NCI-H2029 treated with DMSO at 0.1 percent for 48 hours (cell line): ENCODE data around the gene GTPBP1.

Source experiments
- DNase-seq: peaks from one replicate; lab custom pipeline; 2025; lab: John Stamatoyannopoulos, UW

GTPBP1 gene

DNA sequence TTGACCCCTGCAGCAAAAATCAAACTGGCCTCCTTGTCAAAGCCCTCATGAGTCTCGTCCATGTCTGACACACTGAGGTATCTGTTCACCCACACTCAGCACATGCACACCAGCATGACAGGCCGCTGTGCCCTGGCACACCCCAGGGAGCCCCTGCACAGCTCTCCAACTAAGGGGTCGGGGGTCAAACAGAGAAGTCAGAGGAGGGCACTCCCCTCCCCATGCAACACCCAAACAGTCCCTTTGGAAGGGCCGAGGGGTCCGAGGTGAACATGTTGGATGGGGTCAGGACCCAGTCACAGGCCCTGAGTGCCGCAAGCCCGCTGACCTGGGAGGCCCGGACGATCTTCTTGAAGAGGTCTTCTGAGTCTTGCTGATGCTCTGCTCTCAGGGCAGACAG is 35.4 kb downstream of the GTPBP1 start:
- no peak for DNase-seq

GRCh38 chr22:38741576-38741975 is 35.8 kb downstream of the GTPBP1 start:
- DNase-seq, result no peak

DNA sequence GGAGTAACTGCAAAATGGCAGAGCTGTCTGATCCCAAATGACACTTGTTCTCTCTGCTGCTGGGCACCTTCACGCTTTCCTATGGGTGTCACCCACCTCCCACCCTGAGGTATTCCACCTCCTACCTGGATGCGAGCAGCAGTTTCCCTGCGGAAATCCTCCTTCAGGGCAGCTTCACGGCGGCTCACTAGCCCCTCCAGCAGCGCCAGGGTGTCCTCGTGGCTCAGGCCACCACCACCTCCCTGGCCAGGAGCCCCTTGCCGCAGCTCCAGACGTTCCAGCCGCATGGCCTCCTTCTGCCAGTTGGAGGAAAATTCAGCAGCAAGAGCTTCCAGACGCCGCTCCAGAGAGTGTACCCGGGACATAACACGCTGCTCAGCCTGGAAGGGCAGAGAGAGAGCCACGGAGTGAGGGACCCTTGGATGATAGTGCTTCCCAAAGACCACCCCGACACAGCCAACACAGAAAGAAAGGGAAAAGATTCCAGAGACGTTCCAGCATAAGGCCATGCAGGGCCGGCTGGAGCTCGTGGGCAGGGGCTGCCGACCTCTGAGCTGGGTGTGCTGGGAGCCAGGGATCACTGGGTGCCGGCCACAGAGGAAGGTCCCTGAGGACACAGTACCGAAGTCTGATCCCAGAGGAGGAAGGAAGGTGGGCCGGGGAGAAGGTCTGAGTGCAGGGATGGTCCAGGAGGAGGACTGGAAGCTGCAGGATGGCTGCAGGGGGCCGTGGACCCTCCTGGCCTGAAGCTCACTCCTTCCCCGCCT is 36.6 kb downstream of the GTPBP1 start:
- no peak for DNase-seq

DNA sequence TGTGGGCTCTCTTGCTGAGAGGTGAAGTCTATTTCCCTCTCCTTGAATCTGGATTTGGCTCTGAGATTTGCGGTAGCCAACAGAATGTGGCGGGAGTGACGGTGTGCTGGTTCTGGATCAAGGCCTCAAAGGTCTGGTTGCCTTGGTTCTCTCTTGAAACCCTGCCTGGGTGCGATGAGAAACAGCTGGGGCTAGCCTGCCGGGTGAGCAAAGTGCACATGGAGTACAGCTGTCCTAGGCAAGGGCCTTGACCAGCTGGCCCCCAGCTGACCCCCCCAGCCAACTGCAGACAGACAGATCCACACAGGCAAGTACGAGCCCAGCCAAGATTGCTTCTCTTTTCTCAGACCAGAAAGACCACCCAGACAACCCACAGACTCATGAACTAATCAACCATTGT is 39.2 kb downstream of the GTPBP1 start:
- DNase-seq, result no peak

DNA sequence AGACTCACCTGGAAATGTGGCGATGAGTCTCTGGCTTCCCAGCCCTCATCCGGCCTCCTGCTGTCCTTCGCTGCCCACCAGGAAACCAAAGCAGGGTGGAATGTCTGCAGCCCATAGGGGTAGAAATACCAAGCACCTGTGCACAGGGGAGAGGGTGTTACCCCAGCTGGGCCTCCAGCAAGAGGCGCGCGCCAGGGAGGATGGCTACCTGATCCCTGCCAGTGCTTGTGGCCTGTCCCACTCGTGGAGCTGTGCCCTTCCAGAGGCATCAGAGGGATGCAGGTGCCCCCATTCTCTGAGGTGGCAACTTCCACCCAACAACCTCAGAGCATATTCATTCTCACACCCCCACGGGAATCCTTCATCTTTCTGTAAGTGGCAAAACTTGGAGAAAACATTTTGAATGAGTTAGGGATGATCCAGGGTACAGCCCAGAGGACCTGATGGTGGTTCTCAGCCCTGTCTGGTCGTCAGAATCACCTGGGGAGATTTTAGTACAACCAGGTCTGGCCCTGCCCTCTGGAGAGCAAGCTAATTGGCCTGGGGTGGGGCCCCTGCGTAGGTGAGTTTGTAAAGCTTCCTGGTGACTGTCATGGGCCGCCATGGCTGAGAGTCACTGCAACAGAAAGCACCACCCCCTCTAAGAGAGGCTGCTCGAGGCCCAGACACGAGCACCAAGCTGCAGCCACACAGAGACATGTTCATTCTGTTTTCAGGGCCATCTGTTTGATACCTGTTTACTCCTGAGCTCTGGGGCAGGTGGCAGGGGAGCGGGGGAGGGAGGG is 40.1 kb downstream of the GTPBP1 start:
- DNase-seq, result no peak

DNA sequence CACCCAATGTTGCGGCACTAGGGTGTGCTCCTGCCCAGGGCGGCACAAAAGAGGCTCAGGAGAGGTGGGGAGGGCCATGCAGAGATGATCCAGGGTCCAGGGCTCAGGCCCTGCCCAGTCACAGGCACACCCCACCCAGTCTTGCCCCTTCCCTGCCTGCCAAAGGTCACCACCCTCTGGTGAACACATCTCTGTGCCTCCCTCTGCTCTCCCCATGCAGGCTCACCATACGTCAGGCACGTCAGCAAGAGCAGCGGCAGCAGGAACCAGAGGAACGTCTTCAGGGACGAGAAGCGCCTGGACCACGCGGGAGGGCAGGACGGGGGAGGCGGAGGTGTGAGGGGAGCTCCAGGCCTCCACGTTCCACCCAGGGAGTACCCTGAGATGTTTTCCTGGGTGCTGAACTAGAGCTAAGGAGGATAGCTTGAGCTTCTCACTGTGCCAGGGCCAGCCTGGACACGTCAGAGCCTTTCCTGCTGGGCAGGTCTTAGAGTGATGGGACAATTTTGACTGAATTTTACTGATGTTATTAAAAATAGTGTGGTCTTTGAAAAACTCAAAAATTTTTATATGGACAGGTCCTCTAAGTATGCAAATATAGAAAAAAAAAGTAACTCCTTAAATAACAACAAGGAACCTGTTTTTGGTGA is 42.9 kb downstream of the GTPBP1 start:
- no peak for DNase-seq

GRCh38 chr22:38750104-38750503 is 44.4 kb downstream of the GTPBP1 start:
- no peak for DNase-seq

GRCh38 chr22:38750638-38751037 is 44.9 kb downstream of the GTPBP1 start:
- no peak for DNase-seq

DNA sequence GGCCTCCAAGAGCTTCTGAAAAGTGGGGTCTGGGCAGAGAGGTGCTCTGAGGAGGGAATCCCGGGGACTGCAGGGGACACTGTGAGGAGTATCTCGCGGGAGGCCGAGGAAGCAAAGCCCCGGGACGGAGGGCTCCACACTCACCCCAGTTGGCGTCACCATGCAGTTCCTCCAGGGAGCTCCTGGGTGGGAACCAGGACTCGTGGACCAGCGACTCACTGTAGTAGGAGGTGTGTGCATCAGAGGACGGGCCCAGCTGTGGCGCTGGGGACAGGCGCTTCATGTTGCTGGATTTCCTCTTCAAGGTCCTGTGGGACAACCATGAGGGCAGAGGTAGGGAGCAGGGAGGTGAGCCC is 45.3 kb downstream of the GTPBP1 start:
- DNase-seq, result no peak

DNA sequence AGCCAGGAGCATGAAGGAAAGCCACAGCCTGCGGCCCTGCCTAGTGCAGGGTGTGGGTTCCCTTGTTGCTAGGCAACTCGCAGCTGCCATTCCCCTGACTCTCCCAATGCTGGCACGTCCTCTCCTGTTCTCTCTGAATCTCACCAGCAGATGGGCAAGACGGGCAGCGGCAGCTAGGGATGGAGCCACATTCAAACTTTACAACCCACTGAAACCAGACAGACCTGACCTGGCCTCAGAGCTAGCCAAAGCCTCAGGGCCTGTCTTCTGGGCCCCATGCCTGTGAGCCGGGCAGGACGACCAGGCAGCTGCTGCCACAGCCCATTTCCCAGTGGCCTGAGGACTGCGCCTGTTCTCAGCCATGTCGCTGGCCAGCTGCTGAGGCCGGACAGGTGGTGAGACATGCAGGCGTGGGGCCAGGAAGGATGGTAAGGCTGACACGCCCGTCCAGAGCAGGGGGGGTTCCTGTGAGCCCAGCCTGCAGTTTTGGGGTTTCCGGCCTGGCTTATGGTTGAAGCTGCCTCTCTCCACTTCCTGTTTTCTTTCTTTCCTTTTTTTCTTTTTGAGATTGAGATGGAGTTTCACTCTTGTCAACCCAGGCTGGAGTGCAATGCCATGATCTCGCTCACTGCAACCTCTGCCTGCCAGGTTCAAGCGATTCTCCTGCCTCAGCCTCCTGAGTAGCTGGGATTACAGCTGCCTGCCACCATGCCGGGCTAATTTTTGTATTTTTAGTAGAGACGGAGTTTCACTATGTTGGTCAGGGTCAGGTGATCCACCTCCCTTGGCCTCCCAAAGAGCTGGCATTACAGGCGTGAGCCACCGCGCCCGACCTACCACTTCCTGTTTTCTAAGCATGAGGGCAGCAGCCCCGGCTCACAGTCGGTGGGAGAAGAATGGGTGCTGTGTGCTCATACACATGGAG is 45.9 kb downstream of the GTPBP1 start:
- no peak for DNase-seq

GRCh38 chr22:38753948-38754750 is 48.4 kb downstream of the GTPBP1 start:
- DNase-seq, result peak; percentile 82

DNA sequence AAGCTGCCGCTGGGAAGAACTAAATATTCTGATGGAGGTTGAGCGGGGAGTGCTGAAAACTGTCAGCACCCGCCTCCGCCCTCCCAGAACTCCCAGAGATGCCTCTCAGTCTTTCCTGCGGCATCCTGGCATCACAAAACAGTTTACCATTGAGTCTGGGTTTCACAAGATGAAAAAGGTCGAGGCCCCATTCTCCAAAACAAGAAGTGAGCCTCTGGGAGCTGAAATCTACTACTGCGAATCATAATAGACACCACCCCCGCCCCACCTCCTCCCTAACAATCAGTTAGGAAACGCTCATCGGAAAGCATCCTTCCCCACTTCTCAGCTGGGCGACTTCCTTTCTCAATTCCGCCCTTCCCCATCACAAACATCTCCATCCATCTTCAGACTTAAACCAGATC is 49.0 kb downstream of the GTPBP1 start:
- no peak for DNase-seq

DNA sequence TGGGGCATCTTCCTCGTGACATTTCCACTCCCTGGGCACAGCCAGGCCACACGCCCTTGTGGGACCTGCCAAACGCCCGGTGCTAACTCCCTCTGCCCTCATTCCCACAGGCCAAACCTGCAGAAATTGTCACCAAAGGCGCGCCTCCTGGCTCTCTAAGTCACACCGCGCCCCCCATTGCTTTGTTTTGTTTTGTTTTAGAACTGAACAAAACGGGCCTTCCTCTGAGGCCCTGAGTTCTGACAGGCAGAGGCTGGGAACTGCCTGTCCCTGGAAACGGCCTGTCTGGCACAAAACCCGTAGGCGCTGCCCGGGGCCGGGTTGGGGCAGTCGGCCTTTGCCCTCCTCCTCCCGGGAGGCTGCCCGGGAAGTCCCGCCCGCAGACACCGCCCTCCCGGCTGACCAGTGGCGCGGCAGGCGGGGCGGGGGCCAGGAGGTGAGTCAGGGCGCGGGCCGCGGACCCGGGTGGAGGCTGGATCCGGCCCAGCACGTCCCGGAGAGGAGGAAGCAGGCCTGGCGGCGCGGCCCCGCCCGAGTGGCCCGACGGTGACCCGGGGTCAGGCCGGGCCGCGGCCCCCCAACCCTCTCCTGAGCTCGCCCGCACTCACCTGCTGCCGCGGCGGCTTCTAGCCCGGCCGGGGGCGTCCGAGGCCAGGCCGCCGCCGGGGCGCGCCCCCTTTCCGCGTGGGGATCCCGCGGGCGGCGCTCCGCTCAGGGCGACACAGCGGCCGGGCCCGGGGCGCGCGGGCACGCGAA is 49.6 kb downstream of the GTPBP1 start:
- peak; percentile 16 for DNase-seq

DNA sequence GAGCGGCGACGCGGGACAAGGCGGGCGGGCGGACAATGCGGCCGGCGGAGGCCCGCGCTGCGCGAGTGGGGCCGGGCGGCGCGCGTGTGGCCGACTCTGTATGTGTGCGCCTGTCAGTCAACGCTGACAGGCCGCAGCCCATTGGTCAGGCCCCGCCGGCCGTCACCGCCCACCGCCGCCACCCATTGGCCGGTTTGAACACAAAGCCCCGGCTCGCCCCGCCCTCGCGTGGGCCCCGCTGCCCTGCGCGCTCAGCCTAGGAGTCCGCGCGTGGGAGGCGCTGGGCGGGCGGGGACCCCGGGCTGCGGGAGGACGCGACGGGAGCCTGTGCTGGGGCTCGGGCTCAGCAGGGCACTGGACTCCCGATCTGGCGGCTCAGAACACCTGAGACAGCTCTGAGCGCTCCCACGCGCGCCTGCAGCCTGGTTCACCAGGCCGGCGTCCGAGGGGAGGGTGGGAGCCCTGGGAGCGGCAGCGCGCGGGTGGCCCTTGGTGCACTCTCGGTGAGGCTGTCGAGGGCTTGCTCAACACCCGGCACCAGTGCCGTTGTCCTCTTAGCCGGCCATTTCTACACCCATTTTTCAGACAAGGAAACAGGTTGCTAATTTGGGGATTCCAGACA is 50.3 kb downstream of the GTPBP1 start, which contains the start of gene SUN2:
TSS of gene SUN2 (minus strand) at position 88 of the 622 bp plus-strand sequence. CDS start 3,370 bp downstream, outside the sequence.
- peak; percentile 31 for DNase-seq

GRCh38 chr22:38756711-38757463 is 51.1 kb downstream of the GTPBP1 start:
- no peak for DNase-seq

GRCh38 chr22:38757464-38757757 is 51.7 kb downstream of the GTPBP1 start:
- DNase-seq, result no peak

DNA sequence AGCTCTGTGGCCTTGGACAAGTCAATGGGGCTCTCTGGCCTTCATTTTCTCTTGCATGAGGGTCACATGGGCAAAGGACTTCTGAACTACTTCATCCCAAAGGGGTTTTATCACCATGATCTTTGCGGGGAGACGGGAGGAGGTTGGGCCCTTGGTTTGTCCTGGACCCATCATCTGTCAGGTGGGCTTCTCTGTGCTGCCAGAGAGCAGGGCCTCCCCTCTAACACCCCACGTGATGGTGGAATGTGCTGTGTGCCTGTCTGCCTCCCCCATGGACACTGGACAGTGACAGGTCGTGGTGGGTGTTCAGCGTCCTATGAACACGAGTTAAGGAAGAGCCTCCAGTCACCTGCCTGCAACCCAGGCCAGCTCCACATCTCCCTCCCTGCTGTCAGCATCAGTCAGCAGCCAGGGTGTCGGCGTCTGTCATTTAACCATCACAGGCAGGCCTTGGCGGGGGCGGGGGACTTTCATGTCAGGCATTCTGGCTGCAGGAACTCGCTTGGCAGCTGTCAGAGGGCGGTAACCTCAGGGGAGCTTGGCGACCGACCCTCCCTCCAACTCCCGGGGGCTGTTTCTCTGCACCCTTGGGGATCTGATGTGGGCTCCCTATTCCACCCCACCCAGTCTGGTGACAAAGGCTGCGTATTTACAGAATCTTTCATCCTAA is 52.7 kb downstream of the GTPBP1 start:
- DNase-seq, result no peak

DNA sequence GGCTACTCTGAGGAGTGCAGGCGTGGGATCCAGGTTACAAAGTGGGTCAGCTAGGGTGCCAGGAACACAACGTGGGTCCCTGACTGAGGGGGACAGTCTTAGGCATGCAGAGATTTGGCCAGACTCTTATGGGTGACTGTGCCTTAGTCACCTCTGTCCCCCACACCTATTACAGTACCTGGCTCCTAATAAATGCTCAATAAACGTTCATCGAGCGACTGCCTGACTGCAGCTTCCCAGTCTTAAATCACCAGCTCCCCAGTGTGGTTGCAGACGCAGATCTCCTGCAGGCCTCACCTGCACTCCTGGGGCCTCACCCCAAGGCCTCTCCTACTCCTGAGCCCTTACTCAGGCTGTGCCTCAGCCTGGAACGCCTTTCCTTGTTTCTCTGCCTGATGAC is 53.3 kb downstream of the GTPBP1 start:
- DNase-seq, result no peak
